GM23338 (cell line): Measurements from ENCODE around the gene XRCC6. TPM values are rescaled to one million over a fixed set of nuclear protein-coding genes. Genes with fewer than 3 reads are reported as not detected.

Experiments
- ATAC-seq: fragments of 200-7000 bp; cut with Tn5 transposase; 3 replicates; pipeline ENCODE4 v1.9.1; 2020
- DNase-seq: peaks from one replicate; pipeline ENCODE4 v3.0.0-alpha.2; 2015; ENCODE audit warnings: low spot score
- H2AFZ ChIP-seq: fragments of 200-600 bp; sonication (generic); 2 replicates; pipeline ENCODE4 v1.8.0; 2016; ENCODE audit warnings: antibody characterized with exemption, mild to moderate bottlenecking, moderate library complexity
- H3F3A ChIP-seq: fragments of 200-600 bp; sonication (generic); replicated peaks from 2 replicates; pipeline ENCODE4 v1.8.0; 2017; ENCODE audit warnings: antibody characterized with exemption, mixed run types, low read depth
- H3K27ac ChIP-seq: fragments of 200-600 bp; sonication (generic); 2 replicates; pipeline ENCODE4 v1.6.1; 2016; ENCODE audit warnings: low read depth
- H3K27me3 ChIP-seq: fragments of 200-600 bp; sonication (generic); 2 replicates; pipeline ENCODE4 v1.8.0; 2016; ENCODE audit warnings: mild to moderate bottlenecking, mixed run types, moderate library complexity; ENCODE audit not compliant: insufficient read depth
- H3K36me3 ChIP-seq: fragments of 200-600 bp; sonication (generic); 2 replicates; pipeline ENCODE4 v1.8.0; 2016; ENCODE audit warnings: mild to moderate bottlenecking; ENCODE audit not compliant: insufficient read depth
- H3K4me1 ChIP-seq: fragments of 200-600 bp; sonication (generic); 2 replicates; pipeline ENCODE4 v1.8.0; 2016; ENCODE audit warnings: mild to moderate bottlenecking, moderate library complexity; ENCODE audit not compliant: insufficient read depth
- H3K4me2 ChIP-seq: fragments of 200-600 bp; sonication (generic); 2 replicates; pipeline ENCODE4 v1.7.1; 2017; ENCODE audit warnings: mixed run types
- H3K4me3 ChIP-seq: fragments of 200-600 bp; sonication (generic); 2 replicates; pipeline ENCODE4 v1.6.1; 2016; ENCODE audit warnings: mixed run types
- H3K79me2 ChIP-seq: fragments of 200-600 bp; sonication (generic); replicated peaks from 2 replicates; pipeline ENCODE4 v1.8.0; 2017; ENCODE audit warnings: mild to moderate bottlenecking; ENCODE audit not compliant: insufficient read depth
- H3K9me2 ChIP-seq: fragments of 200-600 bp; sonication (generic); 2 replicates; pipeline ENCODE4 v1.8.0; 2017; ENCODE audit not compliant: insufficient read depth
- H4K20me1 ChIP-seq: fragments of 200-600 bp; sonication (generic); replicated peaks from 2 replicates; pipeline ENCODE4 v1.8.0; 2017; ENCODE audit warnings: mild to moderate bottlenecking; ENCODE audit not compliant: insufficient read depth
- H3K27ac Mint-ChIP-seq: 2 replicates; pipeline ENCODE4 v1.8.0; 2020; ENCODE audit warnings: inconsistent platforms, mild to moderate bottlenecking, moderate library complexity, mixed read lengths
- H3K27me3 Mint-ChIP-seq: 3 replicates; pipeline ENCODE4 v1.8.0; 2022; ENCODE audit warnings: low read depth, mild to moderate bottlenecking, moderate library complexity, mixed read lengths, inconsistent platforms; ENCODE audit not compliant: insufficient read depth, poor library complexity
- H3K36me3 Mint-ChIP-seq: 3 replicates; pipeline ENCODE4 v1.8.0; 2021; ENCODE audit warnings: low read depth, mild to moderate bottlenecking, inconsistent platforms, moderate library complexity, mixed read lengths
- H3K4me1 Mint-ChIP-seq: 3 replicates; pipeline ENCODE4 v1.8.0; 2020; ENCODE audit warnings: mild to moderate bottlenecking, inconsistent platforms, mixed read lengths
- H3K4me3 Mint-ChIP-seq: 3 replicates; pipeline ENCODE4 v1.8.0; 2021; ENCODE audit warnings: moderate library complexity, mild to moderate bottlenecking, inconsistent platforms, mixed read lengths
- H3K9me3 Mint-ChIP-seq: 3 replicates; pipeline ENCODE4 v1.8.0; 2020; ENCODE audit warnings: moderate library complexity, mild to moderate bottlenecking, inconsistent platforms, mixed read lengths
- STAT1 ChIP-seq: IDR thresholded peaks from one replicate; pipeline ENCODE4 v1.6.1; 2016; ENCODE audit warnings: antibody characterized with exemption; ENCODE audit not compliant: unreplicated experiment
- ZNF114 ChIP-seq: fragments of 250-450 bp; sonication (Bioruptor Pico); IDR thresholded peaks from 2 replicates; pipeline ENCODE4 v1.5.0; 2020; ENCODE audit warnings: mild to moderate bottlenecking, moderate library complexity
- polyA plus RNA-seq: library from polyadenylated mRNA; unstranded; fragments of >200 nt; fragmentation: Nextera tagmentation; extraction: Ambion mirVana; gene quantifications from 2 replicates; pipeline ENCODE4 v1.2.1, GENCODE V29; 2016
- total RNA-seq: library from RNA; depleted of rRNA; stranded (reverse); fragments of >200 nt; shearing (Covaris generic); gene quantifications from 2 replicates; pipeline ENCODE4 v1.2.3, GENCODE V29; 2014
- TF ChIP-seq, protein P1 (sequence below): fragments of 250-450 bp; sonication (Bioruptor Pico); IDR thresholded peaks from 2 replicates; pipeline ENCODE4 v1.5.0; 2020; ENCODE audit warnings: mild to moderate bottlenecking, moderate library complexity
- TF ChIP-seq, protein P2 (sequence below): IDR thresholded peaks from 2 replicates; pipeline ENCODE4 v1.6.1; 2016; ENCODE audit warnings: antibody characterized with exemption
- TF ChIP-seq, protein P3 (sequence below), 2 experiments: fragments of 200-600 bp in 1 of 2; sonication (generic) in 1 of 2; conservative IDR thresholded peaks; 2 replicates each; pipeline versions ENCODE4 v1.5.1 to v1.6.1; 2016 to 2017; ENCODE audit warnings: antibody characterized with exemption in 2 of 2, low read depth in 2 of 2, mild to moderate bottlenecking in 2 of 2, moderate library complexity in 1 of 2

XRCC6 gene
- total and polyA plus RNA-seq, 2 experiments from 2014 or later = 351 to 498 TPM

DNA sequence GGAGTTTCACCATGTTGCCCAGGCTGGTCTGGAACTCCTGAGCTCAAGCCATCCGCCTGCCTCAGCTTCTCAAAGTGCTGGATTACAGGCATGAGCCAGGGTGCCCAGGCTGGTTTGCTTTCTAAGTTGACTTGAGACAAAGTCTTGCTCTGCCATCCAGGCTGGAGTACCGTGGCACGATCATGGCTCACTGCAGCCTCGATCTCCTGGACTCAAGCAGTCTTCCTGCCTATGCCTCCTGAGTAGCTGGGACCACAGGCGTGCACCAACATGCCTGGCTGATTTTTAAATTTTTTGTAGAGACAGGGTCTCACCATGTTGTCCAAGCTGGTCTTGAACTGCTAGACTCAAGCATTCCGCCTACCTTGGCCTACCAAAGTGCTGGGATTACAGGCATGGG, 36.6 kb downstream of the XRCC6 start:
- H4K20me1 ChIP-seq = peaks cover 10% of the 10 kb centered on the region
- H3K4me2 ChIP-seq = no peak overlapping the region
- no peak overlapping the region for H3K27ac ChIP-seq
- H3F3A ChIP-seq = peaks cover 28% of the 10 kb centered on the region
- no peaks in the 10 kb centered on the region for H3K27me3 ChIP-seq
- H2AFZ ChIP-seq = no peak overlapping the region
- H3K79me2 ChIP-seq = peaks cover 17% of the 10 kb centered on the region
- no peaks in the 10 kb centered on the region for H3K9me3 Mint-ChIP-seq
- H3K27me3 Mint-ChIP-seq = peaks cover 2% of the 10 kb centered on the region
- ATAC-seq (no peak), DNase-seq (no peak)
- peaks cover 96% of the 10 kb centered on the region for H3K36me3 Mint-ChIP-seq
- H3K9me2 ChIP-seq = no peaks in the 10 kb centered on the region
- TF ChIP-seq ZNF114 (CRISPR knock-in tag) (no peak), STAT1 (no peak)
- TF ChIP-seq, protein P1, sequence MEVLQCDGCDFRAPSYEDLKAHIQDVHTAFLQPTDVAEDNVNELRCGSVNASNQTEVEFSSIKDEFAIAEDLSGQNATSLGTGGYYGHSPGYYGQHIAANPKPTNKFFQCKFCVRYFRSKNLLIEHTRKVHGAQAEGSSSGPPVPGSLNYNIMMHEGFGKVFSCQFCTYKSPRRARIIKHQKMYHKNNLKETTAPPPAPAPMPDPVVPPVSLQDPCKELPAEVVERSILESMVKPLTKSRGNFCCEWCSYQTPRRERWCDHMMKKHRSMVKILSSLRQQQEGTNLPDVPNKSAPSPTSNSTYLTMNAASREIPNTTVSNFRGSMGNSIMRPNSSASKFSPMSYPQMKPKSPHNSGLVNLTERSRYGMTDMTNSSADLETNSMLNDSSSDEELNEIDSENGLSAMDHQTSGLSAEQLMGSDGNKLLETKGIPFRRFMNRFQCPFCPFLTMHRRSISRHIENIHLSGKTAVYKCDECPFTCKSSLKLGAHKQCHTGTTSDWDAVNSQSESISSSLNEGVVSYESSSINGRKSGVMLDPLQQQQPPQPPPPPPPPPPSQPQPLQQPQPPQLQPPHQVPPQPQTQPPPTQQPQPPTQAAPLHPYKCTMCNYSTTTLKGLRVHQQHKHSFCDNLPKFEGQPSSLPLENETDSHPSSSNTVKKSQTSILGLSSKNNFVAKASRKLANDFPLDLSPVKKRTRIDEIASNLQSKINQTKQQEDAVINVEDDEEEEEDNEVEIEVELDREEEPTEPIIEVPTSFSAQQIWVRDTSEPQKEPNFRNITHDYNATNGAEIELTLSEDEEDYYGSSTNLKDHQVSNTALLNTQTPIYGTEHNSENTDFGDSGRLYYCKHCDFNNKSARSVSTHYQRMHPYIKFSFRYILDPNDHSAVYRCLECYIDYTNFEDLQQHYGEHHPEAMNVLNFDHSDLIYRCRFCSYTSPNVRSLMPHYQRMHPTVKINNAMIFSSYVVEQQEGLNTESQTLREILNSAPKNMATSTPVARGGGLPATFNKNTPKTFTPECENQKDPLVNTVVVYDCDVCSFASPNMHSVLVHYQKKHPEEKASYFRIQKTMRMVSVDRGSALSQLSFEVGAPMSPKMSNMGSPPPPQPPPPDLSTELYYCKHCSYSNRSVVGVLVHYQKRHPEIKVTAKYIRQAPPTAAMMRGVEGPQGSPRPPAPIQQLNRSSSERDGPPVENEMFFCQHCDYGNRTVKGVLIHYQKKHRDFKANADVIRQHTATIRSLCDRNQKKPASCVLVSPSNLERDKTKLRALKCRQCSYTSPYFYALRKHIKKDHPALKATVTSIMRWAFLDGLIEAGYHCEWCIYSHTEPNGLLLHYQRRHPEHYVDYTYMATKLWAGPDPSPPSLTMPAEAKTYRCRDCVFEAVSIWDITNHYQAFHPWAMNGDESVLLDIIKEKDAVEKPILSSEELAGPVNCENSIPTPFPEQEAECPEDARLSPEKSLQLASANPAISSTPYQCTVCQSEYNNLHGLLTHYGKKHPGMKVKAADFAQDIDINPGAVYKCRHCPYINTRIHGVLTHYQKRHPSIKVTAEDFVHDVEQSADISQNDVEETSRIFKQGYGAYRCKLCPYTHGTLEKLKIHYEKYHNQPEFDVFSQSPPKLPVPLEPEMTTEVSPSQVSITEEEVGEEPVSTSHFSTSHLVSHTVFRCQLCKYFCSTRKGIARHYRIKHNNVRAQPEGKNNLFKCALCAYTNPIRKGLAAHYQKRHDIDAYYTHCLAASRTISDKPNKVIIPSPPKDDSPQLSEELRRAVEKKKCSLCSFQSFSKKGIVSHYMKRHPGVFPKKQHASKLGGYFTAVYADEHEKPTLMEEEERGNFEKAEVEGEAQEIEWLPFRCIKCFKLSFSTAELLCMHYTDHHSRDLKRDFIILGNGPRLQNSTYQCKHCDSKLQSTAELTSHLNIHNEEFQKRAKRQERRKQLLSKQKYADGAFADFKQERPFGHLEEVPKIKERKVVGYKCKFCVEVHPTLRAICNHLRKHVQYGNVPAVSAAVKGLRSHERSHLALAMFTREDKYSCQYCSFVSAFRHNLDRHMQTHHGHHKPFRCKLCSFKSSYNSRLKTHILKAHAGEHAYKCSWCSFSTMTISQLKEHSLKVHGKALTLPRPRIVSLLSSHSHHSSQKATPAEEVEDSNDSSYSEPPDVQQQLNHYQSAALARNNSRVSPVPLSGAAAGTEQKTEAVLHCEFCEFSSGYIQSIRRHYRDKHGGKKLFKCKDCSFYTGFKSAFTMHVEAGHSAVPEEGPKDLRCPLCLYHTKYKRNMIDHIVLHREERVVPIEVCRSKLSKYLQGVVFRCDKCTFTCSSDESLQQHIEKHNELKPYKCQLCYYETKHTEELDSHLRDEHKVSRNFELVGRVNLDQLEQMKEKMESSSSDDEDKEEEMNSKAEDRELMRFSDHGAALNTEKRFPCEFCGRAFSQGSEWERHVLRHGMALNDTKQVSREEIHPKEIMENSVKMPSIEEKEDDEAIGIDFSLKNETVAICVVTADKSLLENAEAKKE (CRISPR knock-in tag) = no peak
- TF ChIP-seq, protein P2, sequence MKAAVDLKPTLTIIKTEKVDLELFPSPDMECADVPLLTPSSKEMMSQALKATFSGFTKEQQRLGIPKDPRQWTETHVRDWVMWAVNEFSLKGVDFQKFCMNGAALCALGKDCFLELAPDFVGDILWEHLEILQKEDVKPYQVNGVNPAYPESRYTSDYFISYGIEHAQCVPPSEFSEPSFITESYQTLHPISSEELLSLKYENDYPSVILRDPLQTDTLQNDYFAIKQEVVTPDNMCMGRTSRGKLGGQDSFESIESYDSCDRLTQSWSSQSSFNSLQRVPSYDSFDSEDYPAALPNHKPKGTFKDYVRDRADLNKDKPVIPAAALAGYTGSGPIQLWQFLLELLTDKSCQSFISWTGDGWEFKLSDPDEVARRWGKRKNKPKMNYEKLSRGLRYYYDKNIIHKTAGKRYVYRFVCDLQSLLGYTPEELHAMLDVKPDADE = no peak
- TF ChIP-seq, protein P3, sequence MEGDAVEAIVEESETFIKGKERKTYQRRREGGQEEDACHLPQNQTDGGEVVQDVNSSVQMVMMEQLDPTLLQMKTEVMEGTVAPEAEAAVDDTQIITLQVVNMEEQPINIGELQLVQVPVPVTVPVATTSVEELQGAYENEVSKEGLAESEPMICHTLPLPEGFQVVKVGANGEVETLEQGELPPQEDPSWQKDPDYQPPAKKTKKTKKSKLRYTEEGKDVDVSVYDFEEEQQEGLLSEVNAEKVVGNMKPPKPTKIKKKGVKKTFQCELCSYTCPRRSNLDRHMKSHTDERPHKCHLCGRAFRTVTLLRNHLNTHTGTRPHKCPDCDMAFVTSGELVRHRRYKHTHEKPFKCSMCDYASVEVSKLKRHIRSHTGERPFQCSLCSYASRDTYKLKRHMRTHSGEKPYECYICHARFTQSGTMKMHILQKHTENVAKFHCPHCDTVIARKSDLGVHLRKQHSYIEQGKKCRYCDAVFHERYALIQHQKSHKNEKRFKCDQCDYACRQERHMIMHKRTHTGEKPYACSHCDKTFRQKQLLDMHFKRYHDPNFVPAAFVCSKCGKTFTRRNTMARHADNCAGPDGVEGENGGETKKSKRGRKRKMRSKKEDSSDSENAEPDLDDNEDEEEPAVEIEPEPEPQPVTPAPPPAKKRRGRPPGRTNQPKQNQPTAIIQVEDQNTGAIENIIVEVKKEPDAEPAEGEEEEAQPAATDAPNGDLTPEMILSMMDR (conservative IDR thresholded peaks at IDR 0.05; ENCODE audit: low read depth in 2 of 2) = no peak
- H3K4me3 ChIP-seq = no peak overlapping the region
- H3K4me1 Mint-ChIP-seq = no peaks in the 10 kb centered on the region
- H3K4me1 ChIP-seq = no peaks in the 10 kb centered on the region
- no peak overlapping the region for H3K27ac Mint-ChIP-seq
- H3K36me3 ChIP-seq = peaks cover 83% of the 10 kb centered on the region
- no peak overlapping the region for H3K4me3 Mint-ChIP-seq
